B cell (primary cell): ENCODE measurements around the gene PODN. TPM values are rescaled to one million over a fixed set of nuclear protein-coding genes. Genes with fewer than 3 reads are reported as not detected.

Source experiments
- ATAC-seq: fragments of 200-7000 bp; cut with Tn5 transposase; one replicate; pipeline ENCODE4 v1.10.0; 2021; ENCODE audit warnings: low read depth, mild to moderate bottlenecking, moderate number of reproducible peaks, moderate library complexity
- CTCF ChIA-PET: fragments of 350-600 bp; sonication (Branson Sonifier 250); formaldehyde crosslinking; loops from one replicate; lab custom pipeline; 2021; ENCODE audit warnings: antibody characterized with exemption, inconsistent platforms; lab: Charles Lee
- POLR2A ChIA-PET: fragments of 350-600 bp; sonication (Branson Sonifier 250); formaldehyde crosslinking; loops from one replicate; lab custom pipeline; 2021; ENCODE audit warnings: antibody characterized with exemption; lab: Charles Lee
- DNase-seq: peaks from one replicate; pipeline ENCODE4 v3.0.0; 2013
- H2AFZ ChIP-seq: 2 replicates; pipeline ENCODE4 v1.6.1; 2012; ENCODE audit warnings: mild to moderate bottlenecking, low read depth, low read length; ENCODE audit not compliant: insufficient read depth, poor library complexity, severe bottlenecking
- H3K27ac ChIP-seq, 2 donors: 1 replicate in 1 of 2; 2 replicates in 1 of 2; pipeline ENCODE4 v1.5.1; 2012 to 2013; ENCODE audit warnings: low read length in 2 of 2, mild to moderate bottlenecking in 2 of 2, moderate library complexity in 1 of 2
- H3K27me3 ChIP-seq, 4 experiments: fragments of 200-600 bp in 1 of 4; sonication (generic) in 1 of 4; replicated peaks in 1 of 4; 1 replicate in 2 of 4; 2 replicates in 2 of 4; pipeline versions ENCODE4 v1.6.1 to v1.7.0; 2013 to 2016; ENCODE audit warnings: low read length in 3 of 4, mild to moderate bottlenecking in 2 of 4, mixed read lengths in 1 of 4, moderate library complexity in 1 of 4; ENCODE audit not compliant: insufficient read depth in 4 of 4, control insufficient read depth in 3 of 4; ENCODE audit errors: control extremely low read depth in 1 of 4
- H3K36me3 ChIP-seq, 2 experiments: replicated peaks in 1 of 2; 1 replicate in 1 of 2; 2 replicates in 1 of 2; pipeline versions ENCODE4 v1.6.1 to v1.7.1; 2013; ENCODE audit warnings: low read length in 1 of 2; ENCODE audit not compliant: insufficient read depth in 2 of 2, control insufficient read depth in 1 of 2; ENCODE audit errors: control extremely low read depth in 1 of 2, extremely low read depth in 1 of 2
- H3K4me1 ChIP-seq, 2 donors: fragments of 200-600 bp in 1 of 2; sonication (generic) in 1 of 2; 1 replicate in 1 of 2; 2 replicates in 1 of 2; pipeline versions ENCODE4 v1.5.1 to v1.6.1; 2013 to 2017; ENCODE audit warnings: low read length in 2 of 2; ENCODE audit not compliant: control insufficient read depth in 2 of 2, insufficient read depth in 2 of 2
- H3K4me2 ChIP-seq: replicated peaks from 2 replicates; pipeline ENCODE3; 2012; ENCODE audit warnings: mild to moderate bottlenecking, low read depth, low read length; ENCODE audit not compliant: poor library complexity, severe bottlenecking
- H3K4me3 ChIP-seq, 5 experiments: fragments of 200-600 bp in 1 of 5; sonication (generic) in 1 of 5; 1 replicate in 3 of 5; 2 replicates in 2 of 5; pipeline versions ENCODE4 v1.5.1 to v1.7.0; 2011 to 2016; ENCODE audit warnings: low read length in 4 of 5, mild to moderate bottlenecking in 4 of 5, low read depth in 2 of 5, control low read depth in 1 of 5, moderate library complexity in 1 of 5; ENCODE audit not compliant: insufficient read depth in 1 of 5; ENCODE audit errors: control extremely low read depth in 1 of 5, extremely low read depth in 1 of 5
- H3K79me2 ChIP-seq: fragments of 200-600 bp; sonication (generic); one replicate; pipeline ENCODE4 v1.6.0; 2016; ENCODE audit warnings: low read length; ENCODE audit not compliant: control insufficient read depth, insufficient read depth
- H3K9ac ChIP-seq: fragments of 200-600 bp; sonication (generic); 2 replicates; pipeline ENCODE4 v1.6.1; 2017; ENCODE audit warnings: mild to moderate bottlenecking, low read length, moderate library complexity
- H3K9me3 ChIP-seq, 3 donors: one replicate each; pipeline versions ENCODE4 v1.6.1 to v1.7.1; 2013; ENCODE audit warnings: low read length in 2 of 3; ENCODE audit not compliant: control insufficient read depth in 2 of 3, insufficient read depth in 1 of 3; ENCODE audit errors: control extremely low read depth in 1 of 3
- H4K20me1 ChIP-seq: 2 replicates; pipeline ENCODE4 v1.6.0; 2012; ENCODE audit warnings: mild to moderate bottlenecking, low read length; ENCODE audit not compliant: insufficient read depth, control insufficient read depth, poor library complexity, severe bottlenecking
- H3K27ac Mint-ChIP-seq: one replicate; pipeline ENCODE4 v1.8.0; 2021; ENCODE audit warnings: mixed read lengths
- H3K27me3 Mint-ChIP-seq: one replicate; pipeline ENCODE4 v1.8.0; 2021; ENCODE audit warnings: mixed read lengths
- H3K4me1 Mint-ChIP-seq: one replicate; pipeline ENCODE4 v1.8.0; 2021; ENCODE audit warnings: mixed read lengths
- H3K4me3 Mint-ChIP-seq: one replicate; pipeline ENCODE4 v1.8.0; 2021; ENCODE audit warnings: mixed read lengths
- H3K9me3 Mint-ChIP-seq: one replicate; pipeline ENCODE4 v1.8.0; 2022; ENCODE audit warnings: mixed read lengths; ENCODE audit not compliant: insufficient read depth
- CTCF ChIP-seq: fragments of 200-600 bp; IDR thresholded peaks from one replicate; pipeline ENCODE4 v1.8.0; 2022; ENCODE audit warnings: antibody characterized with exemption, mild to moderate bottlenecking
- EZH2 ChIP-seq: IDR thresholded peaks from 2 replicates; pipeline ENCODE4 v1.6.1; 2012; ENCODE audit warnings: borderline replicate concordance, low read depth, mild to moderate bottlenecking, moderate library complexity, low read length; ENCODE audit not compliant: insufficient read depth, poor library complexity, severe bottlenecking
- WGBS: methylation state at CpG from one replicate; pipeline ENCODE4 v1.1.5; 2013; ENCODE audit warnings: missing lambda C conversion rate; ENCODE audit not compliant: insufficient coverage; 5-methylcytosine and 5-hydroxymethylcytosine counted together
- intact Hi-C: fragments of 100-400 bp; cut with micrococcal nuclease; formaldehyde crosslinking; loops from one replicate; pipeline ENCODE4 v1.10.0; 2022
- polyA plus RNA-seq: library from polyadenylated mRNA; depleted of rRNA; stranded (reverse); fragments of >200 nt; gene quantifications from 2 replicates; pipeline ENCODE4 v1.2.3, GENCODE V29; 2012
- total RNA-seq, 2 donors: library from RNA; stranded (reverse); fragments of 120-200 nt in 1 of 2; gene quantifications; 1 replicate in 1 of 2; 2 replicates in 1 of 2; pipeline versions ENCODE4 v1.2.3 to v1.2.4, GENCODE V29; 2013 to 2022

The PODN gene
- total and polyA plus RNA-seq, 2 donors (not counting 1 experiment from before 2014, with no cell fraction given), result not detected

- Mint-ChIP-seq H3K9me3 (no peaks in the 10 kb centered on the region), H3K4me3 (no peak overlapping the region), H3K27ac (no peak overlapping the region), H3K4me1 (no peaks in the 10 kb centered on the region), H3K27me3 (no peaks in the 10 kb centered on the region)
- CTCF ChIA-PET, result no interaction called here
- Histone ChIP-seq H3K4me1 (no peaks in the 10 kb centered on the region), H3K79me2 (no peaks in the 10 kb centered on the region), H3K9ac (no peak overlapping the region), H4K20me1 (no peaks in the 10 kb centered on the region), H3K27me3 (no peaks in the 10 kb centered on the region), H3K9me3 (no peaks in the 10 kb centered on the region), H3K36me3 (no peaks in the 10 kb centered on the region), H3K27ac (no peak overlapping the region), H2AFZ (no peak overlapping the region), H3K4me3 (no peak overlapping the region), H3K4me2 (no peak overlapping the region)
- WGBS, result 91% methylated on average over 15 of the region's 19 CpGs
- DNase-seq (no peak), ATAC-seq (no peak)
- intact Hi-C loops, result no loop called here
- POLR2A ChIA-PET, result no interaction called here
- TF ChIP-seq CTCF, result no peak
- TF ChIP-seq EZH2, result no peak
Observed at GRCh38 chr1:53088616-53089300, 26.7 kb downstream of the PODN start.

GRCh38 chr1:53089478-53090226 lies 27.6 kb downstream of the PODN start:
- peaks cover 0 to 5% (median 0%) of the 10 kb centered on the region in 3 donors for H3K9me3 ChIP-seq
- POLR2A ChIA-PET, result no interaction called here
- H3K4me1 Mint-ChIP-seq, result no peaks in the 10 kb centered on the region

More at GRCh38 chr1:53089478-53090226, 27.6 kb downstream of the PODN start:
- H3K27me3 Mint-ChIP-seq, result no peaks in the 10 kb centered on the region
- H3K4me3 Mint-ChIP-seq, result no peak overlapping the region
- WGBS, result 97% methylated on average over 9 of the region's 11 CpGs
- Histone ChIP-seq H3K27ac (no peak overlapping the region), H3K27me3 (no peaks in the 10 kb centered on the region), H3K79me2 (no peaks in the 10 kb centered on the region), H4K20me1 (no peaks in the 10 kb centered on the region), H3K36me3 (no peaks in the 10 kb centered on the region), H3K4me3 (no peak overlapping the region), H3K9ac (no peak overlapping the region), H3K4me2 (no peak overlapping the region), H2AFZ (no peak overlapping the region), H3K4me1 (no peaks in the 10 kb centered on the region)
- intact Hi-C loops, result no loop called here
- ATAC-seq, result no peak
- no peak for TF ChIP-seq EZH2
- TF ChIP-seq CTCF, result no peak
- no peaks in the 10 kb centered on the region for H3K9me3 Mint-ChIP-seq
- no peak overlapping the region for H3K27ac Mint-ChIP-seq
- no peak for DNase-seq
- CTCF ChIA-PET, result no interaction called here
